ENCODE measurements around the gene GYG1. TPM values are rescaled to one million over a fixed set of nuclear protein-coding genes. Genes with fewer than 3 reads are reported as not detected.

The GYG1 gene
- total and polyA plus RNA-seq, 2 of the 8 experiments (the other 6 are each of a cell fraction or from before 2014, with no cell fraction given): 19.4 to 34.2 TPM

DNA sequence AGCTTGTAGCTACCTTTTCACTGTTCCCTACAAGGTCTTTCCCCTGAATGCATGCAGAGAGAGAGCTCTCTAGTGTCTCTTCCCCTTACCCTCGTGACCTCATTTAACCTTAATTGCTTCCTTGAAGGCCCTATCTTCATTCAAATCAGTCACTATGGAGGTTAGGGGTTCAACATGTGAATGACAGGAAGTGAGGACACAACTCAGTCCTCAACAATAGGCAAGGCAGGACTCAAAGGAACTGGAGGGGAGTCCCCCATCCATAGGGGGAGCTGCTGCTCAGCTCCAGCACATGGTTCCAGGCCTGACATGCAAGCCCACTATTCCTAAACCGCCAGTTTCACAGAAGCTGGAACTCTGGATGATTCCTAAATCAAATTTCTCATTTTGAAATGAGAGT lies 33.8 kb upstream of the GYG1 start:
- H4K20me1 ChIP-seq (replicated peaks in 1 of 2; ENCODE audit: control insufficient read depth in 1 of 2, insufficient read depth in 2 of 2, low read length in 2 of 2): no peaks in the 10 kb centered on the region
- no peak overlapping the region for H4K91ac ChIP-seq (replicated peaks; ENCODE audit: insufficient read length, low read length)
- no peak overlapping the region for H3K56ac ChIP-seq (replicated peaks; ENCODE audit: insufficient read length, low read depth, low read length)
- no peaks in the 10 kb centered on the region for H3K79me1 ChIP-seq (ENCODE audit: low read depth, low read length)
- H2AK5ac ChIP-seq (ENCODE audit: low read depth, low read length): no peak overlapping the region
- CTCF ChIA-PET (ENCODE audit: partially characterized antibody): interaction anchor here (0.5 to 6.1 kb wide), 25 partner anchors 9 to 566 kb away, joined by 3 to 95 read pairs (median 4); no protein-coding TSS in a partner anchor
- no peak overlapping the region for H3K4me2 ChIP-seq (ENCODE audit: insufficient read depth in 1 of 2, low read depth in 2 of 2, low read length in 2 of 2)
- H3K18ac ChIP-seq (ENCODE audit: extremely low read depth, low read length): no peak overlapping the region
- no peak overlapping the region for H3K9ac ChIP-seq (replicated peaks in 1 of 4; ENCODE audit: extremely low read depth in 1 of 4, low read depth in 3 of 4, low read length in 3 of 4)
- H4K8ac ChIP-seq (ENCODE audit: extremely low read depth, insufficient read depth, low read length): no peak overlapping the region
- H2BK12ac ChIP-seq (ENCODE audit: low read depth, low read length): 0 out of 2 replicates have a peak overlapping the region, but pooled peaks have one; percentile 20
- DNase-seq (ENCODE audit: low read depth in 1 of 2, low spot score in 2 of 2) (peak; percentile 49 to 59), FAIRE-seq (peak; percentile 52)
- no peak overlapping the region for H2BK120ac ChIP-seq (replicated peaks; ENCODE audit: low read depth, low read length)
- H3K4me3 ChIP-seq (ENCODE audit: extremely low read depth in 1 of 4, insufficient read depth in 2 of 4, low read depth in 3 of 4, low read length in 4 of 4): no peak overlapping the region
- no peaks in the 10 kb centered on the region for H3K23me2 ChIP-seq (ENCODE audit: low read depth, low read length)
- H3K23ac ChIP-seq (ENCODE audit: insufficient read length): no peak overlapping the region
- WGBS, 2 experiments (ENCODE audit: extremely low coverage in 1 of 2, insufficient coverage in 1 of 2, insufficient read length in 1 of 2, insufficient replicate concordance in 2 of 2, low coverage in 1 of 2, low lambda C conversion rate in 2 of 2, missing lambda C conversion rate in 1 of 2): 62% methylated on average over 2 of the region's 2 CpGs; no CpG with 5 or more reads in 1 of the 2 experiments
- no peaks in the 10 kb centered on the region for H3K9me3 ChIP-seq (ENCODE audit: insufficient read depth in 2 of 2, low read depth in 1 of 2, low read length in 1 of 2)
- peaks cover 0 to 7% (median 4%) of the 10 kb centered on the region in 4 experiments; a peak in 4 of 7 replicates for H3K4me1 ChIP-seq (replicated peaks in 1 of 4; ENCODE audit: control insufficient read depth in 3 of 4, insufficient read depth in 4 of 4, low read length in 3 of 4)
- H4K5ac ChIP-seq (ENCODE audit: insufficient read length, low read depth, low read length): no peak overlapping the region
- 0 out of 2 replicates have a peak overlapping the region, but pooled peaks have one; percentile 62 for H2AFZ ChIP-seq (ENCODE audit: low read length)
- POLR2A ChIA-PET (ENCODE audit: partially characterized antibody): interaction anchor here (0.6 kb wide), 1 partner anchor 322 kb away, joined by 5 read pairs; no protein-coding TSS in a partner anchor
- H2BK20ac ChIP-seq (ENCODE audit: low read length): no peak overlapping the region
- no peak overlapping the region for H2BK5ac ChIP-seq (ENCODE audit: low read depth, low read length)
- no peaks in the 10 kb centered on the region for H3K36me3 ChIP-seq (ENCODE audit: control insufficient read depth in 2 of 4, insufficient read depth in 4 of 4, low read length in 3 of 4)
- H3K27ac ChIP-seq (ENCODE audit: low read depth, low read length): no peak overlapping the region
- H3K14ac ChIP-seq (ENCODE audit: insufficient read length): no peak overlapping the region
- no peak overlapping the region for H2BK15ac ChIP-seq (ENCODE audit: low read length)
- no peak overlapping the region for H3K4ac ChIP-seq (replicated peaks; ENCODE audit: insufficient read length, low read depth, low read length)
- no peaks in the 10 kb centered on the region; a peak in 1 of 7 replicates for H3K27me3 ChIP-seq (replicated peaks in 1 of 4; ENCODE audit: control insufficient read depth in 3 of 4, extremely low read depth in 1 of 4, insufficient read depth in 3 of 4, low read length in 3 of 4)
- no peaks in the 10 kb centered on the region for H3K79me2 ChIP-seq (ENCODE audit: control insufficient read depth in 1 of 2, insufficient read depth in 2 of 2, low read length in 2 of 2)
- TF ChIP-seq GABPA (IDR thresholded peaks at IDR 0.05; ENCODE audit: borderline replicate concordance, insufficient read depth, low read length) (no peak), JUN (IDR thresholded peaks at IDR 0.05; ENCODE audit: low read depth, low read length) (no peak), HDAC2 (IDR thresholded peaks at IDR 0.05; ENCODE audit: borderline replicate concordance in 1 of 2, low read depth in 2 of 2, low read length in 2 of 2) (no peak), KDM4A (IDR thresholded peaks at IDR 0.05; ENCODE audit: low read depth, low read length, severe bottlenecking) (no peak), TBP (IDR thresholded peaks at IDR 0.05; ENCODE audit: low read depth, low read length) (no peak), CREB1 (IDR thresholded peaks at IDR 0.05) (0 out of 2 replicates have a peak, but pooled peaks have one; percentile 28), FOSL1 (IDR thresholded peaks at IDR 0.05; ENCODE audit: insufficient read depth, low read depth, low read length) (no peak), POLR2AphosphoS5 (IDR thresholded peaks at IDR 0.05; ENCODE audit: low read depth, low read length) (no peak), BRCA1 (IDR thresholded peaks at IDR 0.05; ENCODE audit: low read depth, low read length) (no peak), RAD21 (IDR thresholded peaks at IDR 0.05 in 1 of 2, conservative IDR thresholded peaks at IDR 0.05 in 1 of 2; ENCODE audit: low read depth in 2 of 2, low read length in 2 of 2) (peak; percentile 73 to 80), CTBP2 (IDR thresholded peaks at IDR 0.05; ENCODE audit: borderline replicate concordance, insufficient read depth, insufficient read length, low read length) (no peak)
